PFSK-1 (cell line): Measurements from ENCODE around the gene SUN5.

Source experiments
- POLR2AphosphoS5 ChIP-seq: IDR thresholded peaks from 2 replicates; pipeline ENCODE4 v1.6.1; 2012; ENCODE audit warnings: low read depth, mild to moderate bottlenecking, control low read depth, low read length, moderate library complexity
- SIN3A ChIP-seq: IDR thresholded peaks from 2 replicates; pipeline ENCODE4 v1.6.1; 2012; ENCODE audit warnings: mild to moderate bottlenecking, low read length, moderate library complexity, borderline replicate concordance; ENCODE audit not compliant: insufficient read depth
- TAF1 ChIP-seq: IDR thresholded peaks from 2 replicates; pipeline ENCODE4 v1.6.1; 2012; ENCODE audit warnings: low read length, control low read depth, borderline replicate concordance; ENCODE audit not compliant: insufficient read depth
- TF ChIP-seq, protein P1 (sequence below), 2 experiments: IDR thresholded peaks; 2 replicates each; pipeline versions ENCODE4 v1.6.1 to v1.8.0; 2011 to 2012; ENCODE audit warnings: low read depth in 2 of 2, low read length in 2 of 2, control low read depth in 1 of 2, inconsistent platforms in 1 of 2, mild to moderate bottlenecking in 1 of 2, moderate library complexity in 1 of 2; ENCODE audit not compliant: insufficient read depth in 1 of 2

DNA sequence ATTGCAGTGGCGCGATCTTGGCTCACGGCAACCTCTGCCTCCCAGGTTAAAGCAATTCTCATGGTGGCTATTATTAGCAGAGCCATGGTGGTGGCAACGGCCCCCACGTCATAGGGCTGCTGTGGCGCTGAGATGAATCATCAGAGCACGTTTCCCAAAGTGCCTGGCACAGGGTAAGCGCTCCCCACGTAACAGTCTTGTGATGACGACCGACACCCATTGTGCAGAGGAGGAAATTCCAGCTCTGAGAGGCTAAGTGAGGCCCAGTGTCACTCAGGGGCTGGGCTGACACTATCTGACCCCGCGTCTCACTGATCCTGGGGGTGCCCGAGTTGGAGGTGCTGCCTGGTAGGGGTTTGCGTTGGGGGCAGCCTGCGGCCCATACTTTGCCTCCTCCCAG is 16.2 kb downstream of the SUN5 start:
- no peak for TF ChIP-seq POLR2AphosphoS5
- TF ChIP-seq TAF1, result no peak
- TF ChIP-seq, protein P1, sequence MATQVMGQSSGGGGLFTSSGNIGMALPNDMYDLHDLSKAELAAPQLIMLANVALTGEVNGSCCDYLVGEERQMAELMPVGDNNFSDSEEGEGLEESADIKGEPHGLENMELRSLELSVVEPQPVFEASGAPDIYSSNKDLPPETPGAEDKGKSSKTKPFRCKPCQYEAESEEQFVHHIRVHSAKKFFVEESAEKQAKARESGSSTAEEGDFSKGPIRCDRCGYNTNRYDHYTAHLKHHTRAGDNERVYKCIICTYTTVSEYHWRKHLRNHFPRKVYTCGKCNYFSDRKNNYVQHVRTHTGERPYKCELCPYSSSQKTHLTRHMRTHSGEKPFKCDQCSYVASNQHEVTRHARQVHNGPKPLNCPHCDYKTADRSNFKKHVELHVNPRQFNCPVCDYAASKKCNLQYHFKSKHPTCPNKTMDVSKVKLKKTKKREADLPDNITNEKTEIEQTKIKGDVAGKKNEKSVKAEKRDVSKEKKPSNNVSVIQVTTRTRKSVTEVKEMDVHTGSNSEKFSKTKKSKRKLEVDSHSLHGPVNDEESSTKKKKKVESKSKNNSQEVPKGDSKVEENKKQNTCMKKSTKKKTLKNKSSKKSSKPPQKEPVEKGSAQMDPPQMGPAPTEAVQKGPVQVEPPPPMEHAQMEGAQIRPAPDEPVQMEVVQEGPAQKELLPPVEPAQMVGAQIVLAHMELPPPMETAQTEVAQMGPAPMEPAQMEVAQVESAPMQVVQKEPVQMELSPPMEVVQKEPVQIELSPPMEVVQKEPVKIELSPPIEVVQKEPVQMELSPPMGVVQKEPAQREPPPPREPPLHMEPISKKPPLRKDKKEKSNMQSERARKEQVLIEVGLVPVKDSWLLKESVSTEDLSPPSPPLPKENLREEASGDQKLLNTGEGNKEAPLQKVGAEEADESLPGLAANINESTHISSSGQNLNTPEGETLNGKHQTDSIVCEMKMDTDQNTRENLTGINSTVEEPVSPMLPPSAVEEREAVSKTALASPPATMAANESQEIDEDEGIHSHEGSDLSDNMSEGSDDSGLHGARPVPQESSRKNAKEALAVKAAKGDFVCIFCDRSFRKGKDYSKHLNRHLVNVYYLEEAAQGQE (IDR thresholded peaks at IDR 0.05; ENCODE audit: insufficient read depth in 1 of 2, low read depth in 2 of 2, low read length in 2 of 2), result no peak
- TF ChIP-seq SIN3A, result no peak
